Upper lobe of left lung (tissue), 6 donors: ENCODE data around the gene SH3BP4. TPM values are rescaled to one million over a fixed set of nuclear protein-coding genes. Genes with fewer than 3 reads are reported as not detected.
A peak's percentile ranks its signal among the peaks of the same experiment; 100 is the strongest.

Experiments used
- ATAC-seq, 2 donors: fragments of 200-7000 bp; cut with Tn5 transposase; one replicate each; pipeline ENCODE4 v1.9.1; 2022; ENCODE audit warnings: mild to moderate bottlenecking in 2 of 2, moderate library complexity in 2 of 2; ENCODE audit not compliant: low FRiP score in 2 of 2
- DNase-seq, 2 donors: peaks; one replicate each; pipeline ENCODE4 v3.0.0-alpha.2; 2019 to 2020
- H3K27ac ChIP-seq, 4 donors: fragments of 200-600 bp; sonication (generic); one replicate each; pipeline ENCODE4 v1.5.1; 2016 to 2019
- H3K27me3 ChIP-seq, 4 donors: fragments of 200-600 bp; sonication (generic); one replicate each; pipeline ENCODE4 v1.5.1; 2017 to 2019
- H3K36me3 ChIP-seq, 4 donors: fragments of 200-600 bp; sonication (generic); one replicate each; pipeline ENCODE4 v1.5.1; 2016 to 2019
- H3K4me1 ChIP-seq, 4 donors: fragments of 200-600 bp; sonication (generic); one replicate each; pipeline ENCODE4 v1.5.1; 2018 to 2019
- H3K4me3 ChIP-seq, 4 donors: fragments of 200-600 bp; sonication (generic); one replicate each; pipeline ENCODE4 v1.5.1; 2017 to 2019; ENCODE audit warnings: mild to moderate bottlenecking in 2 of 4, moderate library complexity in 1 of 4
- H3K9me3 ChIP-seq, 4 donors: fragments of 200-600 bp; sonication (generic); one replicate each; pipeline ENCODE4 v1.5.1; 2018 to 2019
- EP300 ChIP-seq, 4 donors: sonication (generic); formaldehyde crosslinking; IDR thresholded peaks; one replicate each; pipeline ENCODE4 v1.5.1; 2017; ENCODE audit warnings: antibody characterized with exemption in 4 of 4, control low read depth in 2 of 4
- POLR2A ChIP-seq, 4 donors: fragments of 450-650 bp; IDR thresholded peaks; one replicate each; pipeline ENCODE4 v1.5.1; 2016 to 2017; ENCODE audit warnings: antibody characterized with exemption in 4 of 4, mild to moderate bottlenecking in 2 of 4
- POLR2AphosphoS5 ChIP-seq, 2 donors: sonication (generic); formaldehyde crosslinking; IDR thresholded peaks; one replicate each; pipeline ENCODE4 v1.5.1; 2017; ENCODE audit warnings: antibody characterized with exemption in 2 of 2
- WGBS, 2 donors: methylation state at CpG; one replicate each; pipeline ENCODE4 v1.1.5; 2017 to 2018; 5-methylcytosine and 5-hydroxymethylcytosine counted together
- total RNA-seq, 6 donors: library from RNA; depleted of rRNA in 4 of 6; stranded (reverse); fragments of >200 nt in 4 of 6; gene quantifications; one replicate each; pipeline versions ENCODE4 v1.1.0 to v1.2.1, GENCODE V29; 2016 to 2021
- TF ChIP-seq, protein P1 (sequence below), 6 experiments: fragments of 450-650 bp in 4 of 6; fragments of 200-600 bp in 2 of 6; sonication (generic) in 2 of 6; IDR thresholded peaks; one replicate each; pipeline ENCODE4 v1.5.1; 2016 to 2019; ENCODE audit warnings: antibody characterized with exemption in 6 of 6
- donor health status: DM: no; HTN: no; CAD: no; lungs with moderate emphysema.
- donor health status: DM: no; HTN: yes; CAD: no; lungs with severe emphysema.

Gene SH3BP4
- total RNA-seq, 6 donors from 2014 or later: 27.3 to 57.3 (median 33.4) TPM

DNA sequence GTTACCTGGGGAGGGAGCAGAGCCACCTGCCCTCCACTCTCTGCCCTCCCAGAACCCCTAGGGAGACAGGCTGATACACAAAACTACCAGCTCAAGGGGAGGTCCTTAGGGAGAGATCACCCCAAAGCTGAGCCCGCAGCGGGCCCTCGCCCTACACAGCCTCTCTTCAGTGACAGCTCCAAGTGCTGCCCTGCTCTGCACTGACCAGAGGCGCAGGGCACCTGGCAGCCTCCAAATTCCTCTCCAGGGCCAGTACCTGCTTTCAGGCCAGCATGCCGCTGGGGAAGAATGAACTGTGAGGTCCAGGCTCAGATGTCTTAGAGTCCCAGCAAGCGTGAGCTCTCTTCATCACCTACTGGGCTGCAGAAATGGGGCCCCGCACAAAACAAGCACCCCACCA, 11.3 kb upstream of the SH3BP4 start:
- Histone ChIP-seq H3K9me3 (no peaks in the 10 kb centered on the region), H3K27me3 (no peaks in the 10 kb centered on the region), H3K4me3 (no peak overlapping the region), H3K4me1 (no peaks in the 10 kb centered on the region), H3K27ac (no peak overlapping the region), H3K36me3 (no peaks in the 10 kb centered on the region)
- ATAC-seq: no peak
- WGBS, 2 donors: 87 to 88% methylated on average over 4 to 7 of the region's 7 CpGs
- DNase-seq: peak in 1 of 2 donors; percentile 55
- TF ChIP-seq POLR2A (IDR thresholded peaks at IDR 0.05): no peak
- TF ChIP-seq EP300 (IDR thresholded peaks at IDR 0.05): no peak

DNA sequence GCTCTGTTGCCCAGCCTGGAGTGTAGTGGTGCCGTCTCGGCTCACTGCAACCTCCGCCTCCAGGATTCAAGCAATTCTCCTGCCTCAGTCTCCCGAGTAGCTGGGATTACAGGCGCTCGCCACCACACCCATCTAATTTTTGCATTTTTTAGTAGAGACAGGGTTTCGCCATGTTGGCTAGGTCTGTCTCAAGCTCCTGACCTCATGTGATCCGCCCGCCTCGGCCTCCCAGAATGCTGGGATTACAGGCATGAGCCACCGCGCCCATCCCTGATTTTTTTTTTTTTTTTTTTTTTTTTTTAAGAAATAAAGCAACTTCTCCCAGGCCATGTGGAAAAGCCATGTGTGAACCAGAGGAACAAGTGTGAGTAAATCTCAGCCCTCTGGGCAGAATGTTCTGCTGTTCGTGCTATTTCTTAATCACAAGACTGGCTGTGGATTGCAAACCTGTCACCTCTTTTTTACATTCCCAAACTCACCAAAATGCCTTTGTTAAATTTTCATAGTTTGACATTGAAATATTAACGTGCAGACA, 6.4 kb upstream of the SH3BP4 start:
- WGBS, 2 donors: 81 to 87% methylated on average over 14 of the region's 14 CpGs
- H3K27ac ChIP-seq: no peak overlapping the region
- no peak for ATAC-seq
- no peaks in the 10 kb centered on the region for H3K9me3 ChIP-seq
- H3K27me3 ChIP-seq: no peaks in the 10 kb centered on the region
- TF ChIP-seq EP300 (IDR thresholded peaks at IDR 0.05) (no peak), POLR2AphosphoS5 (IDR thresholded peaks at IDR 0.05) (no peak), POLR2A (IDR thresholded peaks at IDR 0.05) (no peak)
- TF ChIP-seq, protein P1, sequence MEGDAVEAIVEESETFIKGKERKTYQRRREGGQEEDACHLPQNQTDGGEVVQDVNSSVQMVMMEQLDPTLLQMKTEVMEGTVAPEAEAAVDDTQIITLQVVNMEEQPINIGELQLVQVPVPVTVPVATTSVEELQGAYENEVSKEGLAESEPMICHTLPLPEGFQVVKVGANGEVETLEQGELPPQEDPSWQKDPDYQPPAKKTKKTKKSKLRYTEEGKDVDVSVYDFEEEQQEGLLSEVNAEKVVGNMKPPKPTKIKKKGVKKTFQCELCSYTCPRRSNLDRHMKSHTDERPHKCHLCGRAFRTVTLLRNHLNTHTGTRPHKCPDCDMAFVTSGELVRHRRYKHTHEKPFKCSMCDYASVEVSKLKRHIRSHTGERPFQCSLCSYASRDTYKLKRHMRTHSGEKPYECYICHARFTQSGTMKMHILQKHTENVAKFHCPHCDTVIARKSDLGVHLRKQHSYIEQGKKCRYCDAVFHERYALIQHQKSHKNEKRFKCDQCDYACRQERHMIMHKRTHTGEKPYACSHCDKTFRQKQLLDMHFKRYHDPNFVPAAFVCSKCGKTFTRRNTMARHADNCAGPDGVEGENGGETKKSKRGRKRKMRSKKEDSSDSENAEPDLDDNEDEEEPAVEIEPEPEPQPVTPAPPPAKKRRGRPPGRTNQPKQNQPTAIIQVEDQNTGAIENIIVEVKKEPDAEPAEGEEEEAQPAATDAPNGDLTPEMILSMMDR (IDR thresholded peaks at IDR 0.05): no peak
- DNase-seq: no peak
- H3K36me3 ChIP-seq: no peaks in the 10 kb centered on the region
- no peaks in the 10 kb centered on the region for H3K4me1 ChIP-seq
- H3K4me3 ChIP-seq: no peak overlapping the region

DNA sequence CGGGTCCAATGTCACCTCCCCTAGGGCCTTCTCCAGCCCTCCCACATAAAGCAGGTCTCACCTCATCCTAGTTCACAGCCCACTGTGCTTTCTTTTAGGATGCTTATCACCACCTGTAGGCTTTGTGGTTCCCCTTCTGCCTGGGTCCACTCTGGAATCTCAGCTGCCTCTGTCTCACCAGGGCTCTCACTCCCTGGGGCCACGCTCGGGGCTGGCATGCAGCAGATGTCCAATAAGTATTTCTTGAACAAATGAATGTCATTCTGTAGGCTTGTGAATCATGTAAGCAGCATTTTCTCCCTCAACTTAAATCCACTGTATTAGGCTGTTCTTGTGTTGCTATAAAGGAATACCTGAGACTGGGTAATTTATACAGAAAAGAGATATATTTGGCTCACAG, 4.3 kb upstream of the SH3BP4 start:
- TF ChIP-seq POLR2A (IDR thresholded peaks at IDR 0.05) (no peak), POLR2AphosphoS5 (IDR thresholded peaks at IDR 0.05) (no peak), EP300 (IDR thresholded peaks at IDR 0.05) (no peak)
- TF ChIP-seq, protein P1 (IDR thresholded peaks at IDR 0.05): no peak
- no peak overlapping the region for H3K27ac ChIP-seq
- H3K36me3 ChIP-seq: no peaks in the 10 kb centered on the region
- peaks cover 0 to 16% (median 3%) of the 10 kb centered on the region in 4 donors for H3K4me1 ChIP-seq
- H3K4me3 ChIP-seq: no peak overlapping the region
- no peaks in the 10 kb centered on the region for H3K9me3 ChIP-seq
- peaks cover 0 to 3% (median 0%) of the 10 kb centered on the region in 4 donors for H3K27me3 ChIP-seq
- DNase-seq (no peak), ATAC-seq (no peak)
- WGBS, 2 donors: 96 to 98% methylated on average over 3 of the region's 3 CpGs

DNA sequence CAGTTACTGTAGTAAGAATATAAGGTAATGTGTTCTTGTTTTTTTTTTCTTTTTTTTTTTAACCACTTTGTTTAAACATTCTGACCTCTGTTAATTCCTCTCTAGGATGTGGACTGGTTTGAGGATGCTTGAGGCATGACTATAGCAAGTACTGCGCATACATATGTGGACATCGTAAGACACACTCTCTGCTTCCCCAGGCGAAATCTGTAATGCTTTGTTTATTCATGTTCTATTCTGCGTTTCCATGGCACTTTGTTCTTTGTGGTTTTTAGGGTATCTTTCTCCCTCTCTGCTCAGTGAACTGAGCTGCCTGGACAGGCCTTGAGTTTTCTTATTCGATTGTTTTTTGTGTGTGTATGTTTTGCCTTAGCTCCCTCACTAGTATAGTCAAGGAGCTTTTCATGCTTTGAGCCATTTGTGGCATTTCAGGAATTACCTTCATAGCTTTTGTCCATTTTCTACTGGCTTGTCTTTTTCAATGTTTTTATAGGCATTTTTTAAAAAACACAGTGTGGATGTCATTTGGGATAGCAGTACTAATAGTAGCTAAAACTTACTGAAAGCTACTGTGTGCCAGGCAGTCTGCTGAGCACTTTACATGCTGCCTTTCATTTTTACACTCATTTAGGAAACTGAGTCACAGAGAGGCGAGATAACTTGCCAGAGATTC, 1.9 kb upstream of the SH3BP4 start:
- ATAC-seq: no peak

DNA sequence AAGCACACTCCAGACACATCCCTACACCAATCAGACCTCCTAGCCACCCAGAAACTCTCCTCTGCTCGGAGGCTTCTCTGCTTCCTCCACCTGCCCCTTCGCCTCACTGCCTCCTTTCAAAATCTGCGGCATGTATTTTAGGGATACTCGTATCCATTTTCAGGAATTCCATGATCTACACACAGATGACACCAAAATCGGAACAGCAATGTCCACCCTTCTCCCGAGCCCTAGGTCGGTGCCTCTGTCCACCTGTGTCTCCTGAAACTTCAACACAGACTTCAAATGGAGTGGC, 1.4 kb upstream of the SH3BP4 start:
- Histone ChIP-seq H3K36me3 (no peaks in the 10 kb centered on the region), H3K4me1 (peaks cover 10 to 44% (median 17%) of the 10 kb centered on the region in 4 donors), H3K4me3 (peak overlapping the region in 1 of 4 donors; percentile 71), H3K27ac (no peak overlapping the region), H3K27me3 (peaks cover 0 to 3% (median 0%) of the 10 kb centered on the region in 4 donors), H3K9me3 (no peaks in the 10 kb centered on the region)
- DNase-seq (no peak), ATAC-seq (no peak)
- WGBS, 2 donors: 82 to 84% methylated on average over 7 of the region's 7 CpGs
- TF ChIP-seq EP300 (IDR thresholded peaks at IDR 0.05) (no peak), POLR2A (IDR thresholded peaks at IDR 0.05) (no peak), POLR2AphosphoS5 (IDR thresholded peaks at IDR 0.05) (no peak)
- TF ChIP-seq, protein P1 (IDR thresholded peaks at IDR 0.05): no peak

More for the DNA sequence above, 1.9 kb upstream of the SH3BP4 start:
- H3K36me3 ChIP-seq: no peaks in the 10 kb centered on the region
- no peak overlapping the region for H3K4me3 ChIP-seq
- no peak overlapping the region for H3K27ac ChIP-seq
- H3K9me3 ChIP-seq: no peaks in the 10 kb centered on the region
- H3K27me3 ChIP-seq: peaks cover 0 to 3% (median 0%) of the 10 kb centered on the region in 4 donors
- 72 to 82% methylated on average over 6 of the region's 6 CpGs for WGBS, 2 donors
- peaks cover 6 to 39% (median 14%) of the 10 kb centered on the region in 4 donors for H3K4me1 ChIP-seq
- no peak for DNase-seq
- TF ChIP-seq, protein P1 (IDR thresholded peaks at IDR 0.05): no peak
- TF ChIP-seq EP300 (IDR thresholded peaks at IDR 0.05) (no peak), POLR2AphosphoS5 (IDR thresholded peaks at IDR 0.05) (no peak), POLR2A (IDR thresholded peaks at IDR 0.05) (no peak)
